Measurements from ENCODE around the gene C11orf98. TPM values are rescaled to one million over a fixed set of nuclear protein-coding genes. Genes with fewer than 3 reads are reported as not detected.
A peak's percentile ranks its signal among the peaks of the same experiment; 100 is the strongest.

Gene C11orf98
- total RNA-seq, 4 donors from 2014 or later = 12.5 to 53.7 (median 37.7) TPM

GRCh38 chr11:62632492-62632891, 32.5 kb downstream of the C11orf98 start:
- H3K4me1 ChIP-seq = no peaks in the 10 kb centered on the region
- WGBS, 2 donors (ENCODE audit: low coverage in 1 of 2) = 67 to 86% methylated on average over 2 to 6 of the region's 6 CpGs
- H3K9me3 ChIP-seq = no peaks in the 10 kb centered on the region
- no peak overlapping the region for H3K4me3 ChIP-seq
- no peak overlapping the region for H3K27ac ChIP-seq
- no peaks in the 10 kb centered on the region for H3K27me3 ChIP-seq
- in situ Hi-C loops (cut with MboI; ENCODE audit: low pct_ligation_motif_present in 1 of 4, low pct_unique_long_range_greater_than_20kb in 1 of 4, low sequenced_read_pairs in 3 of 4) = no loop called here
- TF ChIP-seq POLR2A (IDR thresholded peaks at IDR 0.05) (no peak), EP300 (IDR thresholded peaks at IDR 0.05; ENCODE audit: low read depth) (no peak), CTCF (IDR thresholded peaks at IDR 0.05) (no peak)
- peaks cover 0 to 94% (median 45%) of the 10 kb centered on the region in 4 donors for H3K36me3 ChIP-seq
- intact Hi-C loops (cut with DNase I; ENCODE audit: low total_unique reads) = loop anchor here (2.0 kb wide), 1 partner anchor 26 kb away; no protein-coding TSS in a partner anchor
- DNase-seq = no peak

GRCh38 chr11:62627713-62628112, 37.3 kb downstream of the C11orf98 start:
- no peak overlapping the region for H3K4me3 ChIP-seq
- no peaks in the 10 kb centered on the region for H3K27me3 ChIP-seq
- 81 to 87% methylated on average over 3 of the region's 3 CpGs for WGBS, 2 donors (ENCODE audit: low coverage in 1 of 2)
- H3K36me3 ChIP-seq = peaks cover 0 to 69% (median 32%) of the 10 kb centered on the region in 4 donors
- intact Hi-C loops (cut with DNase I; ENCODE audit: low total_unique reads) = no loop called here
- no peak for DNase-seq
- in situ Hi-C loops (cut with MboI; ENCODE audit: low pct_ligation_motif_present in 1 of 4, low pct_unique_long_range_greater_than_20kb in 1 of 4, low sequenced_read_pairs in 3 of 4) = no loop called here
- no peaks in the 10 kb centered on the region for H3K4me1 ChIP-seq
- H3K9me3 ChIP-seq = no peaks in the 10 kb centered on the region
- no peak overlapping the region for H3K27ac ChIP-seq
- TF ChIP-seq EP300 (IDR thresholded peaks at IDR 0.05; ENCODE audit: low read depth) (no peak), CTCF (IDR thresholded peaks at IDR 0.05) (no peak), POLR2A (IDR thresholded peaks at IDR 0.05) (no peak), POLR2AphosphoS5 (IDR thresholded peaks at IDR 0.05) (no peak)

GRCh38 chr11:62622476-62623089, 42.4 kb downstream of the C11orf98 start:
- DNase-seq = no peak
- intact Hi-C loops (cut with DNase I; ENCODE audit: low total_unique reads) (no loop called here), in situ Hi-C loops (cut with MboI; ENCODE audit: low pct_ligation_motif_present in 1 of 4, low pct_unique_long_range_greater_than_20kb in 1 of 4, low sequenced_read_pairs in 3 of 4) (no loop called here)
- 87 to 94% methylated on average over 7 of the region's 7 CpGs for WGBS, 2 donors (ENCODE audit: low coverage in 1 of 2)
- H3K36me3 ChIP-seq = peaks cover 0 to 19% (median 5%) of the 10 kb centered on the region in 4 donors
- H3K4me1 ChIP-seq = peaks cover 12 to 17% (median 14%) of the 10 kb centered on the region in 4 donors
- TF ChIP-seq POLR2AphosphoS5 (IDR thresholded peaks at IDR 0.05) = no peak
- no peaks in the 10 kb centered on the region for H3K9me3 ChIP-seq
- peak overlapping the region in 3 of 4 donors; percentile 52 to 82 (median 54) for H3K4me3 ChIP-seq
- H3K27me3 ChIP-seq = no peaks in the 10 kb centered on the region
- peak overlapping the region; percentile 88 to 96 (median 90) for H3K27ac ChIP-seq

GRCh38 chr11:62621567-62622470, 43.2 kb downstream of the C11orf98 start, which contains the start of gene B3GAT3:
Gene B3GAT3 (minus strand): TSS chr11:62621986. CDS start chr11:62621947, 39 bp downstream.
- peaks cover 0 to 12% (median 5%) of the 10 kb centered on the region in 4 donors for H3K36me3 ChIP-seq
- WGBS, 2 donors (ENCODE audit: low coverage in 1 of 2) = 0 to 1% methylated on average over 4 to 46 of the region's 77 CpGs
- H3K9me3 ChIP-seq = no peaks in the 10 kb centered on the region
- H3K4me3 ChIP-seq = peak within 1 kb of the TSS; percentile 52 to 82 (median 59)
- H3K4me1 ChIP-seq = peaks cover 12 to 17% (median 14%) of the 10 kb centered on the region in 4 donors
- intact Hi-C loops (cut with DNase I; ENCODE audit: low total_unique reads) (no loop called here), in situ Hi-C loops (cut with MboI; ENCODE audit: low pct_ligation_motif_present in 1 of 4, low pct_unique_long_range_greater_than_20kb in 1 of 4, low sequenced_read_pairs in 3 of 4) (no loop called here)
- peak; percentile 99 for DNase-seq
- H3K27me3 ChIP-seq = no peaks in the 10 kb centered on the region
- TF ChIP-seq POLR2AphosphoS5 (IDR thresholded peaks at IDR 0.05) (peak; percentile 88 to 95 (median 93)), CTCF (IDR thresholded peaks at IDR 0.05) (peak in 1 of 5 experiments; percentile 50), POLR2A (IDR thresholded peaks at IDR 0.05) (peak; percentile 84), EP300 (IDR thresholded peaks at IDR 0.05; ENCODE audit: low read depth) (peak; percentile 91)
- peak within 1 kb of the TSS; percentile 88 to 96 (median 90) for H3K27ac ChIP-seq

Measured in transverse colon (tissue), 4 donors.